Liver (tissue), 9 donors: ENCODE data around the gene GALNT8. TPM values are rescaled to one million over a fixed set of nuclear protein-coding genes. Genes with fewer than 3 reads are reported as not detected.

Experiments
- DNase-seq: peaks from one replicate; pipeline ENCODE4 v3.0.0-alpha.2; 2017; ENCODE audit warnings: low spot score
- H3K27ac ChIP-seq, 2 donors: one replicate each; pipeline ENCODE4 v1.7.0; 2013; ENCODE audit warnings: inconsistent platforms in 2 of 2, low read length in 2 of 2, control low read depth in 1 of 2, low read depth in 1 of 2, mild to moderate bottlenecking in 1 of 2
- H3K27me3 ChIP-seq, 4 donors: one replicate each; pipeline versions ENCODE4 v1.6.1 to v1.7.0; 2013; ENCODE audit warnings: low read length in 3 of 4, inconsistent platforms in 1 of 4, mild to moderate bottlenecking in 1 of 4, moderate library complexity in 1 of 4; ENCODE audit not compliant: control insufficient read depth in 4 of 4, insufficient read depth in 4 of 4
- H3K36me3 ChIP-seq, 4 donors: one replicate each; pipeline versions ENCODE4 v1.6.1 to v1.7.0; 2013; ENCODE audit warnings: low read length in 3 of 4, mild to moderate bottlenecking in 3 of 4, low read depth in 1 of 4, moderate library complexity in 1 of 4; ENCODE audit not compliant: control insufficient read depth in 4 of 4, insufficient read depth in 3 of 4
- H3K4me1 ChIP-seq, 4 donors: one replicate each; pipeline versions ENCODE4 v1.6.1 to v1.7.0; 2013; ENCODE audit warnings: low read length in 3 of 4, mild to moderate bottlenecking in 3 of 4, moderate library complexity in 1 of 4; ENCODE audit not compliant: control insufficient read depth in 4 of 4, insufficient read depth in 4 of 4
- H3K4me3 ChIP-seq, 3 donors: one replicate each; pipeline versions ENCODE4 v1.6.1 to v1.7.0; 2013; ENCODE audit warnings: low read length in 3 of 3, control low read depth in 1 of 3, low read depth in 1 of 3, mild to moderate bottlenecking in 1 of 3
- H3K9ac ChIP-seq, 2 donors: one replicate each; pipeline ENCODE4 v1.7.0; 2013; ENCODE audit warnings: low read length in 2 of 2, mild to moderate bottlenecking in 2 of 2, moderate library complexity in 2 of 2, control low read depth in 1 of 2, low read depth in 1 of 2
- H3K9me3 ChIP-seq, 4 donors: one replicate each; pipeline versions ENCODE4 v1.6.1 to v1.7.0; 2013; ENCODE audit warnings: low read length in 3 of 4; ENCODE audit not compliant: control insufficient read depth in 4 of 4
- EGR1 ChIP-seq, 2 donors: IDR thresholded peaks; 2 replicates each; pipeline ENCODE4 v1.6.1; 2016 to 2018; ENCODE audit warnings: antibody characterized with exemption in 2 of 2, low read depth in 2 of 2
- FOXA1 ChIP-seq: IDR thresholded peaks from 2 replicates; pipeline ENCODE4 v1.6.1; 2016; ENCODE audit warnings: antibody characterized with exemption
- FOXA2 ChIP-seq: IDR thresholded peaks from 2 replicates; pipeline ENCODE4 v1.6.1; 2016; ENCODE audit warnings: antibody characterized with exemption
- GABPA ChIP-seq, 2 donors: IDR thresholded peaks in 1 of 2; conservative IDR thresholded peaks in 1 of 2; 2 replicates each; pipeline ENCODE4 v1.6.1; 2016; ENCODE audit warnings: antibody characterized with exemption in 2 of 2, mild to moderate bottlenecking in 1 of 2, moderate library complexity in 1 of 2
- HNF4A ChIP-seq, 2 donors: conservative IDR thresholded peaks; 2 replicates each; pipeline ENCODE4 v1.6.1; 2016; ENCODE audit warnings: antibody characterized with exemption in 2 of 2, mild to moderate bottlenecking in 2 of 2
- JUND ChIP-seq, 2 donors: IDR thresholded peaks; 2 replicates each; pipeline ENCODE4 v1.6.1; 2016; ENCODE audit warnings: antibody characterized with exemption in 2 of 2
- NR2F2 ChIP-seq: IDR thresholded peaks from 2 replicates; pipeline ENCODE4 v1.6.1; 2016; ENCODE audit warnings: antibody characterized with exemption
- RAD21 ChIP-seq, 2 donors: IDR thresholded peaks; 2 replicates each; pipeline ENCODE4 v1.6.1; 2016; ENCODE audit warnings: antibody characterized with exemption in 2 of 2, mild to moderate bottlenecking in 2 of 2
- RXRA ChIP-seq, 2 donors: IDR thresholded peaks; 2 replicates each; pipeline ENCODE4 v1.6.1; 2017 to 2018; ENCODE audit warnings: antibody characterized with exemption in 2 of 2, mild to moderate bottlenecking in 1 of 2
- SP1 ChIP-seq: IDR thresholded peaks from 2 replicates; pipeline ENCODE4 v1.6.1; 2018; ENCODE audit warnings: antibody characterized with exemption, mild to moderate bottlenecking
- TAF1 ChIP-seq: conservative IDR thresholded peaks from 2 replicates; pipeline ENCODE4 v1.6.1; 2016; ENCODE audit warnings: antibody characterized with exemption, mild to moderate bottlenecking
- YY1 ChIP-seq: IDR thresholded peaks from 2 replicates; pipeline ENCODE4 v1.6.1; 2016; ENCODE audit warnings: antibody characterized with exemption, mild to moderate bottlenecking
- ZBTB33 ChIP-seq: IDR thresholded peaks from 2 replicates; pipeline ENCODE4 v1.6.1; 2016; ENCODE audit warnings: antibody characterized with exemption
- WGBS: extraction: QIAGEN DNeasy Blood & Tissue Kit; methylation state at CpG from one replicate; pipeline ENCODE4 v1.1.7; 2013; 5-methylcytosine and 5-hydroxymethylcytosine counted together
- polyA plus RNA-seq, 2 donors: library from polyadenylated mRNA; stranded (reverse) in 1 of 2; unstranded in 1 of 2; fragments of 200-250 nt in 1 of 2; fragments of >200 nt in 1 of 2; fragmentation: Nextera tagmentation in 1 of 2; extraction: Ambion mirVana in 1 of 2; gene quantifications; one replicate each; pipeline versions ENCODE4 v1.2.1 to v1.2.3, GENCODE V29; 2013 to 2015
- total RNA-seq, 2 donors: library from RNA; depleted of rRNA; stranded (reverse); fragments of >200 nt; gene quantifications; one replicate each; pipeline ENCODE4 v1.2.3, GENCODE V29; 2014
- TF ChIP-seq, protein P1 (sequence below): IDR thresholded peaks from 2 replicates; pipeline ENCODE4 v1.6.1; 2016; ENCODE audit warnings: antibody characterized with exemption
- TF ChIP-seq, protein P2 (sequence below): IDR thresholded peaks from 2 replicates; pipeline ENCODE4 v1.6.1; 2016; ENCODE audit warnings: antibody characterized with exemption, mild to moderate bottlenecking
- TF ChIP-seq, protein P3 (sequence below): fragments of 150-350 bp; IDR thresholded peaks from 2 replicates; pipeline ENCODE4 v1.5.1; 2017; ENCODE audit warnings: improper control_type of control experiment, low read depth, low read length; ENCODE audit not compliant: missing input control
- TF ChIP-seq, protein P4 (sequence below): IDR thresholded peaks from 2 replicates; pipeline ENCODE4 v1.6.1; 2016; ENCODE audit warnings: antibody characterized with exemption
- donor health status: healthy.
- donor health status: healthy.
- donor health status: healthy.
- donor health status: healthy.
- donor health status: healthy.

The GALNT8 gene
- total and polyA plus RNA-seq, 4 donors = 0.03 to 0.25 (median 0.19) TPM; not detected in 1

GRCh38 chr12:4743046-4743445, 22.8 kb downstream of the GALNT8 start:
- TF ChIP-seq JUND (IDR thresholded peaks at IDR 0.05) = no peak
- TF ChIP-seq GABPA (IDR thresholded peaks at IDR 0.05 in 1 of 2, conservative IDR thresholded peaks at IDR 0.05 in 1 of 2) = no peak
- no peak for TF ChIP-seq FOXA1
- TF ChIP-seq, protein P1, sequence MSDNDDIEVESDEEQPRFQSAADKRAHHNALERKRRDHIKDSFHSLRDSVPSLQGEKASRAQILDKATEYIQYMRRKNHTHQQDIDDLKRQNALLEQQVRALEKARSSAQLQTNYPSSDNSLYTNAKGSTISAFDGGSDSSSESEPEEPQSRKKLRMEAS = no peak
- no peak for TF ChIP-seq HNF4A (conservative IDR thresholded peaks at IDR 0.05)
- peak in 1 of 2 donors; percentile 42 for TF ChIP-seq RAD21 (IDR thresholded peaks at IDR 0.05)
- TF ChIP-seq EGR1 (IDR thresholded peaks at IDR 0.05; ENCODE audit: low read depth in 2 of 2) = no peak
- TF ChIP-seq, protein P2, sequence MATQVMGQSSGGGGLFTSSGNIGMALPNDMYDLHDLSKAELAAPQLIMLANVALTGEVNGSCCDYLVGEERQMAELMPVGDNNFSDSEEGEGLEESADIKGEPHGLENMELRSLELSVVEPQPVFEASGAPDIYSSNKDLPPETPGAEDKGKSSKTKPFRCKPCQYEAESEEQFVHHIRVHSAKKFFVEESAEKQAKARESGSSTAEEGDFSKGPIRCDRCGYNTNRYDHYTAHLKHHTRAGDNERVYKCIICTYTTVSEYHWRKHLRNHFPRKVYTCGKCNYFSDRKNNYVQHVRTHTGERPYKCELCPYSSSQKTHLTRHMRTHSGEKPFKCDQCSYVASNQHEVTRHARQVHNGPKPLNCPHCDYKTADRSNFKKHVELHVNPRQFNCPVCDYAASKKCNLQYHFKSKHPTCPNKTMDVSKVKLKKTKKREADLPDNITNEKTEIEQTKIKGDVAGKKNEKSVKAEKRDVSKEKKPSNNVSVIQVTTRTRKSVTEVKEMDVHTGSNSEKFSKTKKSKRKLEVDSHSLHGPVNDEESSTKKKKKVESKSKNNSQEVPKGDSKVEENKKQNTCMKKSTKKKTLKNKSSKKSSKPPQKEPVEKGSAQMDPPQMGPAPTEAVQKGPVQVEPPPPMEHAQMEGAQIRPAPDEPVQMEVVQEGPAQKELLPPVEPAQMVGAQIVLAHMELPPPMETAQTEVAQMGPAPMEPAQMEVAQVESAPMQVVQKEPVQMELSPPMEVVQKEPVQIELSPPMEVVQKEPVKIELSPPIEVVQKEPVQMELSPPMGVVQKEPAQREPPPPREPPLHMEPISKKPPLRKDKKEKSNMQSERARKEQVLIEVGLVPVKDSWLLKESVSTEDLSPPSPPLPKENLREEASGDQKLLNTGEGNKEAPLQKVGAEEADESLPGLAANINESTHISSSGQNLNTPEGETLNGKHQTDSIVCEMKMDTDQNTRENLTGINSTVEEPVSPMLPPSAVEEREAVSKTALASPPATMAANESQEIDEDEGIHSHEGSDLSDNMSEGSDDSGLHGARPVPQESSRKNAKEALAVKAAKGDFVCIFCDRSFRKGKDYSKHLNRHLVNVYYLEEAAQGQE = no peak
- no peak for TF ChIP-seq TAF1
- 82% methylated on average over 4 of the region's 4 CpGs for WGBS

DNA sequence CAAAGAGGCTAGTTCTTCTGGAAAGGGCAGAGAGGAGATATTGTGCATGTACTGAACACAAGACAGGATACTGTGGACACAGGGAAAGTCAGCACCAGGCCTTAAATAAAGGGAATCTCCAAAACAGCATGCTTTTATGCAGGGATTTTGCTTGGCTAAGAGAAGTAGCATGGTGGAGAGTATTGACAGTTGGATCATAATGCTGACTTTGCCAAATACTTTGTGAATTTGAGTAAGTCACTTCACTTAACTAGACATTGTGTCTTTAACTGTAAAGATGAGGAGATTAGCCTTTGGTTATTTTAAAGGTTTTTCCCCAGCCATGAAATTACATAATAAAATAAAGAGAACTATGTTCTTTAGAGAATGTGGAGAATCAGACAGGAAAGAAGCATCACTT, 24.5 kb downstream of the GALNT8 start:
- Histone ChIP-seq H3K27ac (no peak overlapping the region), H3K4me3 (no peak overlapping the region), H3K27me3 (peaks cover 0 to 3% (median 0%) of the 10 kb centered on the region in 4 donors), H3K9ac (no peak overlapping the region), H3K4me1 (no peaks in the 10 kb centered on the region), H3K36me3 (no peaks in the 10 kb centered on the region), H3K9me3 (no peaks in the 10 kb centered on the region)
- DNase-seq = no peak
- TF ChIP-seq, protein P1 = no peak
- TF ChIP-seq, protein P3, sequence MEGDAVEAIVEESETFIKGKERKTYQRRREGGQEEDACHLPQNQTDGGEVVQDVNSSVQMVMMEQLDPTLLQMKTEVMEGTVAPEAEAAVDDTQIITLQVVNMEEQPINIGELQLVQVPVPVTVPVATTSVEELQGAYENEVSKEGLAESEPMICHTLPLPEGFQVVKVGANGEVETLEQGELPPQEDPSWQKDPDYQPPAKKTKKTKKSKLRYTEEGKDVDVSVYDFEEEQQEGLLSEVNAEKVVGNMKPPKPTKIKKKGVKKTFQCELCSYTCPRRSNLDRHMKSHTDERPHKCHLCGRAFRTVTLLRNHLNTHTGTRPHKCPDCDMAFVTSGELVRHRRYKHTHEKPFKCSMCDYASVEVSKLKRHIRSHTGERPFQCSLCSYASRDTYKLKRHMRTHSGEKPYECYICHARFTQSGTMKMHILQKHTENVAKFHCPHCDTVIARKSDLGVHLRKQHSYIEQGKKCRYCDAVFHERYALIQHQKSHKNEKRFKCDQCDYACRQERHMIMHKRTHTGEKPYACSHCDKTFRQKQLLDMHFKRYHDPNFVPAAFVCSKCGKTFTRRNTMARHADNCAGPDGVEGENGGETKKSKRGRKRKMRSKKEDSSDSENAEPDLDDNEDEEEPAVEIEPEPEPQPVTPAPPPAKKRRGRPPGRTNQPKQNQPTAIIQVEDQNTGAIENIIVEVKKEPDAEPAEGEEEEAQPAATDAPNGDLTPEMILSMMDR = no peak
- TF ChIP-seq YY1 (no peak), ZBTB33 (no peak), EGR1 (IDR thresholded peaks at IDR 0.05; ENCODE audit: low read depth in 2 of 2) (no peak), NR2F2 (no peak), FOXA1 (no peak), RXRA (IDR thresholded peaks at IDR 0.05) (no peak), RAD21 (IDR thresholded peaks at IDR 0.05) (no peak), FOXA2 (no peak), GABPA (IDR thresholded peaks at IDR 0.05 in 1 of 2, conservative IDR thresholded peaks at IDR 0.05 in 1 of 2) (no peak), JUND (IDR thresholded peaks at IDR 0.05) (no peak), SP1 (no peak)
- TF ChIP-seq, protein P4, sequence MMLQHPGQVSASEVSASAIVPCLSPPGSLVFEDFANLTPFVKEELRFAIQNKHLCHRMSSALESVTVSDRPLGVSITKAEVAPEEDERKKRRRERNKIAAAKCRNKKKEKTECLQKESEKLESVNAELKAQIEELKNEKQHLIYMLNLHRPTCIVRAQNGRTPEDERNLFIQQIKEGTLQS = no peak
- TF ChIP-seq, protein P2 = no peak

More at GRCh38 chr12:4743046-4743445, 22.8 kb downstream of the GALNT8 start:
- H3K9me3 ChIP-seq = no peaks in the 10 kb centered on the region
- peaks cover 0 to 3% (median 0%) of the 10 kb centered on the region in 4 donors for H3K27me3 ChIP-seq
- DNase-seq = no peak
- H3K27ac ChIP-seq = no peak overlapping the region
- H3K9ac ChIP-seq = no peak overlapping the region
- no peak overlapping the region for H3K4me3 ChIP-seq
- no peaks in the 10 kb centered on the region for H3K4me1 ChIP-seq
- no peaks in the 10 kb centered on the region for H3K36me3 ChIP-seq
